Measurements from ENCODE around the gene GAL3ST1.
"Not testable (repeated sequence)": the region's sequence is repeated elsewhere in the genome, so short reads cannot be mapped to it uniquely, and the experiment has no call there.

The GAL3ST1 gene, protein sequence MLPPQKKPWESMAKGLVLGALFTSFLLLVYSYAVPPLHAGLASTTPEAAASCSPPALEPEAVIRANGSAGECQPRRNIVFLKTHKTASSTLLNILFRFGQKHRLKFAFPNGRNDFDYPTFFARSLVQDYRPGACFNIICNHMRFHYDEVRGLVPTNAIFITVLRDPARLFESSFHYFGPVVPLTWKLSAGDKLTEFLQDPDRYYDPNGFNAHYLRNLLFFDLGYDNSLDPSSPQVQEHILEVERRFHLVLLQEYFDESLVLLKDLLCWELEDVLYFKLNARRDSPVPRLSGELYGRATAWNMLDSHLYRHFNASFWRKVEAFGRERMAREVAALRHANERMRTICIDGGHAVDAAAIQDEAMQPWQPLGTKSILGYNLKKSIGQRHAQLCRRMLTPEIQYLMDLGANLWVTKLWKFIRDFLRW

DNA sequence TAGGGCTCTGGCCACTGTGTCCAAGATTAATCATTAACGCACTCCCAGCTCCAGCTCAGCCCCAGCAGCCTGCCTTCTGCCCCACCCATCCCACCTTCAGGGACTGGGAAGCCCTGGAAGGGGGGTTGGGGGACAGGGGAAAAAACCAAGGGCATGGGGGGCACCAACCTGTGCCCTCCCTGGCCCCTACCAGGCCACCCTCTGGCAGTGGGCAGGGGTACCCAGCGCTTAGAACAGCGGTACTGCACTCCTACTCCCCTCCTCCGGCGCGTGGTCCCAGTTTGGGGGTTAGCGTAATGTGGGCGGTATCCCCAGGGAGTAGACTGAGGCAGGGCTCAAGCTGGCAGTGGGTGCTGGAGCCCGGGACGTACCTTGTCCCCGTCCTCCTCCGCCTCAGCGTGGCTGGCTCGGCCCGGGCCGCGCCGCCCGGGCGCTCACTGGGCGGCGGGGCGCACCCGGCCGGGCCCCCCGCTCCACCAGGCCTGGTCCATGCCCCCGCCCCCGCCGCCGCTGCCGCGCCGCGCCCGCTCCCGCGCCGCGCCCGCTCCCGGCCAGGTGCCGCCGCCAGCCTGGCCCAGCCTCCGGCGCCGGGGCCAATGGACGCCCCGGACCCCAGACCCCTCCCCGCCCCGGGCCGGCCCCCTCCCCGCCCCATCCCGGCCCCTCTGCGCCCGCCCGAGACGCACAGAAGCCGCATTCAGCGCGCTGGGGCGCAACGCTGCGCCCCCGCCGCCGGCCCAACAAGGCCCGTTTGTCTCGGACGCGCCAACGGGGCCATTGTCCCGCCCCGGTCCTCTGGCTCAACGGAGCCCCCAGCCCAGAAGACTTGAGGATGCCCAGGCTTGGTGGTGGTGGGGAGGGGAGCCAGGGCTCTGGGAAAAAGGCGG lies at the start of gene GAL3ST1:
Gene GAL3ST1, minus strand, starts transcription at position 571 of the 887 bp plus-strand sequence. CDS start 17,273 bp downstream, outside the sequence.
- no peak for DNase-seq (ENCODE audit: low spot score)

DNA sequence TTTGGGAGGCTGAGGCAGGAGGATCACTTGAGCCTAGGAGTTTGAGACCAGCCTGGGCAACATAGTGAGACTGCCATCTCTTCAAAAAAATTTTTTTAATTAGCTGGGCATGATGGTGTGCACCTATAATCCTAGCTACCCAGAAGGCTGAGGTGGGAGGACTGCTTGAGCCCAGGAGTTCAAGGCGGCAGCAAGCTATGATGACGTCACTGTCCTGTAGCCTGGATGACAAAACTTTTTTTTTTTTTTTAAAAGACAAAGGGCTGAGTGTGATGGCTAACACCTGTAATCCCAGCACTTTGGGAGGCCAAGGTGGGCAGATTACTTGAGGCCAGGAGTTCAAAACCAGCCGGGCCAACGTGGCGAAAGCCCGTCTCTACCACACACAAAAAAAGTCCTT lies 45.4 kb upstream of the GAL3ST1 start:
- DNase-seq (ENCODE audit: low spot score): not testable (repeated sequence)

DNA sequence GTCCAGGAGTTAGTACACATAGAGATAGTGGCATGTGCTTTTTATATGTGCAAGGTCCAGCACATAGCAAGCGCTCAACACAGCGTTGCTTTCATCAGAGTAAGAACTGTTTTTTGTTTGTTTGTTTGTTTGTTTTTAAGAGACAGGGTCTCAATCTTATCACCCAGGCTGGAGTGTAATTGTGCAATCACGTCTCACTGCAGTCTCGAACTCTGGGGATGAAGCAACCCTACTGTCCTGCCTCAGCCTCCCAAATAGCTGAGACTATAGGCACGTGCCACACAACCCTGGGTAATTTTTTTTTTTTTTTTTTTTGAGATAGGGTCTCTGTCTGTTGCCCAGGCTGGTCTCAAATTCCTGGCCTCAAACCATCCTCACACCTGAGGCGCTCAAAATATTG lies 43.4 kb upstream of the GAL3ST1 start:
- DNase-seq (ENCODE audit: low spot score): no peak

DNA sequence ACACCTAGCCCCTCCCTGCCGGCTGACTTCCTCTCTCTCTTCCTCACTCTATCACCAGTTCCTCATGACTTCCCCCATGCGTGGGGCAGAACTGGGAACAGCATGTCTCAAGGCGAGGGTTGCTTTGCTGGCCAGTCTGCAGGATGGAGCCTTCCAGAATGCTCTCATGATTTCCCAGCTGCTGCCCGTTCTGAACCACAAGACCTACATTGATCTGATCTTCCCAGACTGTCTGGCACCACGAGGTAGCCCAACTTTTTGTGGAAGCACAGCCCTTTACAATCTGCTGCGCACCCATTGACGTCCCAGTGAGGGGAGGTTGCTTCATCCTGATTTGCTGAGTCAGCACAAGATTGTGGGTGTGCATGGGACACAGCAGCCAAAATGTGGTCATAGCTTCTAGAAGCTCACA lies 41.1 kb upstream of the GAL3ST1 start:
- DNase-seq (ENCODE audit: low spot score): no peak

DNA sequence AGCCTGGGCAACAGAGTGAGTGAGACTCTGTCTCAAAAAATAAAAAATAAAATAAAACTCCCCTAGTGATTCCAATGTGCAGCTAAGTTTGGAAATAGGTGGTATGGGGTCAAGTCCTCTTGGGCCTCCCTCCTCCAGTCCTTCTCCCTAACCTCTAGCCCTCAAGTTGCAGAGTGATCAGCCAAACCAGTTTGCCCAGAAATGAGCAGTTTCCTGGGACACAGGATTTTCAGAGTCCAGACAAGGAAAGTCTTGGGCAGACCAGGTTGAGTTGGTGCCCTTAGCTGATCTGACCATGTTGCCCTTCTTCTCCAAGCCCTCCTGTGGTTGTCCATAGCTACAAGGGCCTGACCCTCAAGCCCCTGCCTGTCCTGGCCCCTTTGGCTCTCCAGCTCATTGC lies 40.4 kb upstream of the GAL3ST1 start:
- no peak for DNase-seq (ENCODE audit: low spot score)

DNA sequence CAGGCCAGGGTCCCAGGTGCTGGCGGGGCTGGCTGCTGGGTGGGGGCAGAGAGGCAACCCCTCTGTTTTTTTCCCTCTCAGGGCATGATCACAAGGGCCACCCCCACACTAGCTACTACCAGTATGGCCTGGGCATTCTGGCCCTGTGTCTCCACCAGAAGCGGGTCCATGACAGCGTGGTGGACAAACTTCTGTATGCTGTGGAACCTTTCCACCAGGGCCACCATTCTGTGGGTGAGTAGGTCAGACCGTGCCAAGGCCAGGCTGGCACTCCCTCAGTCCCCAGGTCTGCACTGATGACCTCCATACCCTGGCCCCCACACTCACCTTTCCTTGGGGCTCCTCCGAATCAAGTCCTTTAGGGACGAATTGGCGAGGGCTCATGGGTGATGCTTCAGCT lies 39.8 kb upstream of the GAL3ST1 start:
- DNase-seq (ENCODE audit: low spot score): no peak

DNA sequence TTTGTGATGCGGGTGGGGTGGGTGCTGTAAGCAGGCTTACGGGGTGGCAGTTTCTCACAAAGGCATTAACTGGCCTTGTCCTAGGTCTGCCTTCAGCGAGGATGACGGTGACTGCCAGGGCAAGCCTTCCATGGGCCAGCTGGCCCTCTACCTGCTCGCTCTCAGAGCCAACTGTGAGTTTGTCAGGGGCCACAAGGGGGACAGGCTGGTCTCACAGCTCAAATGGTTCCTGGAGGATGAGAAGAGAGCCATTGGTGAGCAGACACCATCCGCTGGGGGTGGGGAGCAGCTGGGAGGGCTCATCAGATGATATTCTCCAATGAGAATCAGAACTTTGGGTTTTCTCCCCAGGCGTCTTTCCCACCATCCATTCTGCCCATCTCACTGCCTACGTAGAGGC lies 38.3 kb upstream of the GAL3ST1 start:
- no peak for DNase-seq (ENCODE audit: low spot score)

DNA sequence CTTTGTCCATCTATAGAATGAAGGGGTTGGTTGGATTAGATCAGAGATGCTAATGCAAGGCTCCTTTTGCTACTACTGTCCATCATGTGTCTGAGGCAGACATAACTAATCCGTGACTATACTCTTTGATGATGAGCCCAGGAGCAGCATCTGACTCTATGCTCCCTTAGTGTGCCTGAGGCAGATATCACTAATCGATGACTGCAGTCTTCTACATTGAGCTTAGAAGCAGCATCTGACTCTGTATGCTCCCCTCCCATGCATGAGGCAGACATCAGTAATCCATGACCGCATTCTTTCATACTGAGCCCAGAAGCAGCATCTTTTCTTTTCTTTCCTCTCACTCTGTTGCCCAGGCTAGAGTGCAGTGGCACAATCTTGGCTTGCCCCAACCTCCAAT lies 36.7 kb upstream of the GAL3ST1 start:
- no peak for DNase-seq (ENCODE audit: low spot score)

DNA sequence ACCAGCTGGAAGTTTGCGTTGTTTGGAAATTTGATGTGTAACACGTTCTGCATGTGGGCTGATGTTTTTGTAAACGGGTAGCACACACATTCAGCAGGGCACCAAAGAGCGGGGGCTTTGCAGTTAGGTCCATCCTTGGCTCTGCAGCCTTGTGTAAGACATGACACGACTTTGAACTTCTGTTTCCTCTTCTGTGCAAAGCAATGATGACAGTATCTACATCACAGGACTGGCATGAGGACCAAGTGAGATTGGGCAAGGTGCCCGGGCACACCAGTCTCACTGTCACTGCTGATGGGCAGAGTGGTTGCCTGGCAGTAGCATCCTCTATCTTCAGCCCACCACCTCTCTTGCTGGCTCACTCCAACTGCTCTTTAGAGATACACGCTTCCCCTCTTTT lies 35.8 kb upstream of the GAL3ST1 start:
- no peak for DNase-seq (ENCODE audit: low spot score)

DNA sequence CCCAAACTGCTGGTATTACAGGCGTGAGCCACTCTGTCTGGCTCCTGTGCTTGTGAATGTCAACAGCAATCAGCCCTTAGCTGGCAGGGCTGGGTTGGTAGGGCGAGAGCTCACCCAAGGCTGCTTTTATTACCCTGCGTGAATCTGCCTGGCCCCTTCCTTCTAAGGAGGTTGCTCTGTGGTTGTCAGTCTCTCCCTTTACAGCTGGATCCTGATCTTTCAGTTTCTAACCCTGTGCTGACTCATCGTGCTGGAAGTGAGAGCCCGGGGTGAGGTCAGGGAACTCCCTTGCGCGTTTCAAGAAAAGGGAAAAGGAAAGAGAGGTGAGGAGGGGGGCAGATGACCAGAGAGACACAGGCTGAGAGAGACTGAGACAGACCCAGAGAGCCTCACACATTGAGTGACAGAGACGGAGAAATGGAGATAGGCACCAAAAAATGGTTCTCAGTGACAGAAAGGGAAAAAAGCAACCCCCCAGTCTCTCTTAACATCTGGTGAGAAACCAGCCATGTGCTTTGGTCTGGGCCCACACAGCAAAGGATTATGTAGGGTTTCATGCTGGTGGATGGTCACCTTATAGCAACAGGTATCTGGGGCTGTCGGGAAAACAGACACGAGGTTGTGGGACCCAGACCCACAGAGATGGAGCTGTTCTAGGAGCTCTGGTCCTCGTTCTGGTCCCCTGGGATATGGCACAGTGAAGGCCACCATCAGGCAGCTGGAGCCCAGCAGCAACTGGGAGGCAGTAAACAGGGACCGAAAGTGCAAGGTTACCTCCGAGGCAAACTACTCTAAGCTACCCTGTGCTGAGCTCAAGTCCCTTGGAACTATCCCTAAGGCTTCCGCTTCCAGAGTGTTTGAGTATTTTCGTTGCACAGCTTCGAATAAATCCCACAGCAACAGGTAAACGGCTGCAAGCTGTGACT lies 35.1 kb upstream of the GAL3ST1 start:
- no peak for DNase-seq (ENCODE audit: low spot score)

DNA sequence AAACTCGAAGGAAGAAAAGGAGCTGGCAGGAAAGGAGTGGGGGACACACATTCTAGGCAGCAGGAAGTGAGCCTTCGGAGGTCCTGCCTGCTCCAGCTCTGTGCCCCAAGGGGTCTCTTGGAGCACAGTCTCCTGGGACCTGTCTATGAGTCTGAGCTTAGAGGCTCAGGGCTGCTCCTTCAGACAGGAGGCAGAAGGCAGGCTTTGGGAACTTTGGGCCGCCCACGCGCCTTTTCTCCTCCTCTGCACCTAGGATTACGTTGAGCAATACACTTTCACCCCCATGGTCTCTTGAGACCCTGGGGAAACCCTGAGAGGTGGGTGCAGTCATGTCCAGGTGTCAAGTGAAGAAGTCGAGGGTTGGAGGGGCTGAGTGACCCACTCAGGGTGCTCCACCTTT lies 33.5 kb upstream of the GAL3ST1 start:
- DNase-seq (ENCODE audit: low spot score): no peak

DNA sequence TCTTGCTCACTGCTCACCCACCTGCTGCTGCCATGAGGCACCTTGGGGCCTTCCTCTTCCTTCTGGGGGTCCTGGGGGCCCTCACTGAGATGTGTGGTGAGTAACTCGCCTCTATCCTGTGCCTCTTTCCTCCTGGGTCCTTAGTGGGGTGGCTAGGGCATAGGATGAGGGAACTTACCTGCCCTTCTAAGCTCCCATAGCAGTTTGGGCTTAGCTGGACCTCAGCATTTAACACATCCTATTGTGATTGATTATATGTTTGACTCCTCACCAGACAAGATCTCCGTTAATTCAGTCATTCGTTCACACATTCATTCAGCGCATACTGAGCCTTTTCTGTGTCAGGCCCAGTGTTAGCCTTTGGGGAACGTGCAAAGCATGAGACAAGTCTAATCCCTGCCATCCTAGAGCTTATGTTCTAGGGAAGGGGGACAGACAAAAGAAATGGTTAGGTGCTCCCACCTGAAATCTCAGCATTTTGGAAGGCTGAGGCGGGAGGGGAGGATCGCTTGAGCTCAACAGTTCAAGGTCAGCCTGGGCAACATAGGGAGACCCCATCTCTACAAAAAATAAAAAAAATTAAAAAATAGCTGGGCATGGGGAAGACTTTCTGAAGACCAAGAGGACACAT lies 33.0 kb upstream of the GAL3ST1 start:
- no peak for DNase-seq (ENCODE audit: low spot score)

DNA sequence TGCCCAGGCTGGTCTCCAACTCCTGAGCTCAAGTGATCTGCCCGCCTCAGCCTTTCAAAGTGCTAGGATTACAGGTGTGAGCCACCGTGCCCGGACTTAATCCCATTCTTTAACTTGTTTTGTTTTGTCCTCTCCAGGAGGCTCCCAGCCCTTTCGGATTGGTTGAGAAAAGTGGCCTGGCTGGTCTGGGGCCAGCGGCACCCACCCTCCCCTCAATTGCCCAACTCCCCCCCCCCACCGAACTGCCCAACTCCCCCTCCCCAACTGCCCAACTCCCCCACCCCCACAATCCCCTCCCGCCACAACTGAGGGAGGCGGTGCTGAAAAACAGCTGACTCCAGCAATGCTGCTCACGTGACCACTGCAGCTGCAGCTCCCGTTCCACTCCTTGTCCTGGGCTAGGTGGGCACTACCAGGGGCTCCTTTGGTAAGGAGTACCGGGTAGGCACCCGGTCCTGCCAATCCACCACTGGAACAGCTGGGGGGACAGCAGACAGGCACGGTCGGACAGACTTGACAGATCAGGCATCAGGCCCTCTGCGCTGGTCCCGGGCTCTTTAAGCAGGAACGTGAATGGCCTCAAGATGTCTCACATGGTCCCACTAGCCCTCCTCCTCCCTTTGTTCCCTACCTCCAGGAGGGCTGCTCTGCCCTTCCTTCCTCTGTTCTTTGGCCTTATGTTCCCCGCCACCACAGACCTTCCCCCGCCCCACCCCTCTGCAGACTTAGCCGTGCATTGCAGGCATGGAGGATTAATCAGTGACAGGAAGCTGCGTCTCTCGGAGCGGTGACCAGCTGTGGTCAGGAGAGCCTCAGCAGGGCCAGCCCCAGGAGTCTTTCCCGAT lies 32.2 kb upstream of the GAL3ST1 start, which contains the start of gene TCN2:
Gene TCN2, plus strand, starts transcription at position 720 of the 845 bp plus-strand sequence. CDS start 158 bp downstream, outside the sequence.
- no peak for DNase-seq (ENCODE audit: low spot score)

DNA sequence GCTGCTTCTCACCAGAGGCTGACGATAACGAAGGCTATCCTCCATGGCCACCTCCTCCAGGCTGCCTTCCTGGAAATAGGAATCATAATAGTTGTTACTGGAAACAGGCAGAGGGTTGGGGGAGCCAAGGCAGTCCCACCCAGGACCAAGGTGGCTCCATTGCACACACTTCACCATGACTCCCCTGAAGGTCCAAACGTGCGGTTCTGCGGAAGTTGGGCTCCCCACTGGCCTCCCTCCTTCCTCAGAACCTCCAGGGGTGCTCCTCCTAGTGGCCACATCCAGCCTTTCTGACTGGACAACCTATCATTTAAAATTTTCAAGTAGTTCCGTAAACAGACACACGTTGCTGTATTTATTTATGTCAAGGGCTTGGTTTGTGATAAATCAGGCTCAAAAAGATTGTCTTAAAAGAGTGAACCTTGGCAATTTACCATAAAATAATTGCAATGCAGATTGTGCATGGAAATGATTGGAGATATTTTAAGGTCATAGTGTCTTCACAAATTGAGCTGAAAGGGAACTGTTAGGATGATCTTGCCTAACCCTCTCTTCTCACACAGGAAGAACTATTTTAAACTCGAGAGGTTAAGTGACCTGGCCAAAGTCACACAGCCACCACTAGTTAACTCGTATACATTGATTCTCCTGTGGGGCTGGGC lies 31.1 kb upstream of the GAL3ST1 start:
- peak; percentile 33 for DNase-seq (ENCODE audit: low spot score)

DNA sequence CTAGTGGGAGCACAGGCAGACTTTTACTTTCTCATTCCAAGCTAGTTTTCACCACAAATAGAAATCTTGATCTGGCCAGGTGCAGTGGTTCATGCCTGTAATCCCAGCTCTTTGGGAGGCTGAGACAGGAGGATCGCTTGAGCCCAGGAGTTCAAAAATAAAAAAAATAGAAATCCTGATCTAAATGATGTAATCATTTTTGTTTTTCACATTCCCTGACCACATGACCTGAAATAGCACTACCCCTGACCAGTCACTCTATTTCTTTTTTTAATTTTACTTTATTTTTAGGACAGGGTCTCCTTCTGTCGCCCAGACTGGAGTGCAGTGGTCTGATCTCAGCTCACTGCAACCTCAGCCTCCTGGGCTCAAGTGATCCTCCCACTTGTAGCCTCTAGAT lies 30.3 kb upstream of the GAL3ST1 start:
- DNase-seq (ENCODE audit: low spot score): no peak

DNA sequence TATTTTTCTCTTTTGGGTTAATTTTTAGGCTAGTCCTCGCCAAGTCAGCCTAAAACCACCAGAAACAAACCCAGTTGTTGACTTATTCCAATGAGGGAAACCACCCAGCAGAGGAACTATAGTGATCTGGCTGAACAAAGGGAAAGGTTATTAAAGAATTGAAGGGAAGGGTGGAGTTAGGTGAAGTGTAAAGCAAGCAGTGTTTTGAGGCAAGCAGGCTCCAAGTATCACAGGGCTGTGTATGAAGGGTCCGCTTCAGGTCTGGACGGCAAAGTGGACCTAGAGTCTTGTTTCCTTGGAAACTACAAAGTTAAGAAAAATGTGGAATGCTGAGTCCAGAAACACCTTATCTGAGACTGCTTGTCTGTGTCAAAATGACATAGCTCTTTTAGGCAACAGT lies 29.3 kb upstream of the GAL3ST1 start:
- no peak for DNase-seq (ENCODE audit: low spot score)

DNA sequence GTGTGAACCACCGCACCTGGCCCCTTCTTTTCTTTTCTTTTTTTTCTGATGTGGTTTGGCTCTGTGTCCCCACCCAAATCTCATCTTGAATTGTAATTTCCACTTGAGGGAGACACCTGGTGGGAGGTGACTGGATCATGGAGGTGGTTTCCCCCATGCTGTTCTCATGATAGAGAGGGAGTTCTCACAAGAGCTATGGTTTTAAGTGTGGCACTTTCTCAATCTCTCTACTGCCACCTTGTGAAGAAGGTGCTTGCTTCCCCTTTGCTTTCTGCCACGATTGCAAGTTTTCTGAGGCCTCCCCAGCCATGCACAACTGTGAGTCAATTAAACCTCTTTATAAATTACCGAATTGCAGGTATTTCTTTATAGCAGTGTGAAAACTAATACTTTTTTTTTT lies 27.6 kb upstream of the GAL3ST1 start:
- DNase-seq (ENCODE audit: low spot score): peak; percentile 25

DNA sequence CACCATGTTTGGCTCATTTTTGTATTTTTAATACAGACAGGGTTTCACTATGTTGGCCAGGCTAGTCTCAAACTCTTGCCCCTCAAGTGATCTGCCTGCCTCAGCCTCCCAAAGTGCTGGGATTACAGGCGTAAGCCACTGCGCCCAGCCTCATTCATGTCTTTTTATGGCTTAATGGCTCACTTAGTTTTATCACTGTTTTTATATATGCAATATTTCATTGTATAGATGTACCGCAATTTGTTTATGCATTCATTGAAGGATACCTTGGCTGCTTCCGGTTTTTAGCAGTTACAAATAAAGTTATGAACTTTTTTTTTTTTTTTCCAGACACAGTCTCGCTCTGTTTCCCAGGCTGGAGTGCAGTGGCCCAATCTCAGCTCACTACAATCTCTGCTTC lies 27.0 kb upstream of the GAL3ST1 start:
- DNase-seq (ENCODE audit: low spot score): no peak

DNA sequence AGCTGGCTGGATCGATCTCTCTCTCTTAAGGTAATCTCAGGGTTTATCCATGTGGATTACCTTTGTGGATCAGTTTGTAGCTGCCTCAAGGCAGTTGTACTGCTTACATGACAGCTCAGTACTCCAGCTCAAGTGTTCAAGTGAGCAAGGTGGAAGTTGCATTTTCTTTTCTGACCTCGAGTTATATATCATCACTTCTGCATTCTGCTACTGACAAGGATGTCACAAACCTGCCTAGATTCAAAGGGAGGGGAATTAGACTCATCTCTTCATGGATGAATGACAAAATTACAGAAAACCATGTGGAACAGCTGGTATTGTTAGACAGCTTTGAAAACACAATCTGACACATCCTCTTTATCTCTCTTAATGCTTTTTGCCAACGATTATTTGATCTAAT lies 26.5 kb upstream of the GAL3ST1 start:
- DNase-seq (ENCODE audit: low spot score): no peak

DNA sequence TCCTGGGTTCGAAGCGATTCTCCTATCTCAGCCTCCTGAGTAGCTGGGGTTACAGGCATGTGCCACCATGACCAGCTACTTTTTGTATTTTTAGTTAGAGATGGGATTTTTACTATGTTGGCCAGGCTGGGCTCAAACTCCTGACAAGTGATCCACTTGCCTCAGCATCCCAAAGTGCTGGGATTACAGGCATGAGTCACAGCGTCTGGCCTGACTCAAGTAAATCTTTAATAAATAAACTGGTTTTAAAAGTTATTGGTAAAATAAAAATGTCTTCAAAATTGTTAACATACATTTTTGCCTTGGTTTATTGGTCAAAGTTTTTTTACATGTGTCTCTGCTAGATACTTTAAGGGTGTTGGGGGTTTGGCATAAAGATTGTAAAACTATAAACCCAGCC lies 24.5 kb upstream of the GAL3ST1 start:
- no peak for DNase-seq (ENCODE audit: low spot score)

Measured in CD4-positive, alpha-beta T cell treated with Interleukin-15 for 4 hours (primary cell).